ENCODE results near the gene NAE1. TPM values are rescaled to one million over a fixed set of nuclear protein-coding genes. Genes with fewer than 3 reads are reported as not detected.
"Not testable (repeated sequence)": the region's sequence is repeated elsewhere in the genome, so short reads cannot be mapped to it uniquely, and the experiment has no call there.

Gene NAE1
- total RNA-seq, 4 donors from 2014 or later: 33.6 to 51.3 (median 43.0) TPM

- no peak for TF ChIP-seq POLR2A (IDR thresholded peaks at IDR 0.05)
- Histone ChIP-seq H3K4me1 (no peaks in the 10 kb centered on the region), H3K27ac (no peak overlapping the region), H3K36me3 (peaks cover 0 to 49% (median 0%) of the 10 kb centered on the region in 3 donors), H3K9me3 (no peaks in the 10 kb centered on the region), H3K4me3 (no peak overlapping the region), H3K27me3 (no peaks in the 10 kb centered on the region)
- DNase-seq: no peak
Observed at GRCh38 chr16:66800856-66801255, 29.9 kb downstream of the NAE1 start.

GRCh38 chr16:66798161-66798560 is 32.6 kb downstream of the NAE1 start:
- Histone ChIP-seq H3K27me3 (no peaks in the 10 kb centered on the region), H3K4me1 (no peaks in the 10 kb centered on the region), H3K27ac (no peak overlapping the region), H3K9me3 (no peaks in the 10 kb centered on the region), H3K36me3 (peaks cover 0 to 22% (median 0%) of the 10 kb centered on the region in 3 donors), H3K4me3 (no peak overlapping the region)
- DNase-seq: no peak
- no peak for TF ChIP-seq POLR2A (IDR thresholded peaks at IDR 0.05)
- TF ChIP-seq CTCF (IDR thresholded peaks at IDR 0.05): no peak

- not testable (repeated sequence) for H3K27me3 ChIP-seq, H3K36me3 ChIP-seq, H3K4me1 ChIP-seq, DNase-seq, H3K9me3 ChIP-seq, H3K4me3 ChIP-seq, H3K27ac ChIP-seq
Observed at GRCh38 chr16:66793984-66794383, 36.8 kb downstream of the NAE1 start.

- Histone ChIP-seq H3K36me3 (no peaks in the 10 kb centered on the region), H3K9me3 (no peaks in the 10 kb centered on the region), H3K4me3 (no peak overlapping the region), H3K27ac (no peak overlapping the region), H3K27me3 (no peaks in the 10 kb centered on the region), H3K4me1 (no peaks in the 10 kb centered on the region)
- TF ChIP-seq POLR2A (IDR thresholded peaks at IDR 0.05) (no peak), CTCF (IDR thresholded peaks at IDR 0.05) (no peak)
- DNase-seq: no peak
Observed at GRCh38 chr16:66790130-66790733, 40.5 kb downstream of the NAE1 start.

GRCh38 chr16:66787427-66787826 is 43.3 kb downstream of the NAE1 start:
- Histone ChIP-seq H3K4me3 (no peak overlapping the region), H3K27ac (no peak overlapping the region), H3K4me1 (no peaks in the 10 kb centered on the region), H3K9me3 (no peaks in the 10 kb centered on the region), H3K36me3 (no peaks in the 10 kb centered on the region), H3K27me3 (no peaks in the 10 kb centered on the region)
- TF ChIP-seq CTCF (IDR thresholded peaks at IDR 0.05) (no peak), POLR2A (IDR thresholded peaks at IDR 0.05) (no peak)
- DNase-seq: no peak

GRCh38 chr16:66786551-66786950 is 44.2 kb downstream of the NAE1 start:
- H3K36me3 ChIP-seq: no peaks in the 10 kb centered on the region
- H3K27ac ChIP-seq: no peak overlapping the region
- DNase-seq: no peak
- H3K4me1 ChIP-seq: no peaks in the 10 kb centered on the region
- TF ChIP-seq CTCF (IDR thresholded peaks at IDR 0.05): no peak
- TF ChIP-seq POLR2A (IDR thresholded peaks at IDR 0.05): no peak
- H3K4me3 ChIP-seq: no peak overlapping the region
- no peaks in the 10 kb centered on the region for H3K9me3 ChIP-seq
- H3K27me3 ChIP-seq: no peaks in the 10 kb centered on the region

- no peak for TF ChIP-seq POLR2A (IDR thresholded peaks at IDR 0.05)
- no peak for TF ChIP-seq CTCF (IDR thresholded peaks at IDR 0.05)
- no peaks in the 10 kb centered on the region for H3K36me3 ChIP-seq
- no peak overlapping the region for H3K4me3 ChIP-seq
- H3K9me3 ChIP-seq: no peaks in the 10 kb centered on the region
- no peaks in the 10 kb centered on the region for H3K4me1 ChIP-seq
- no peaks in the 10 kb centered on the region for H3K27me3 ChIP-seq
- DNase-seq: no peak
- H3K27ac ChIP-seq: no peak overlapping the region
Observed at GRCh38 chr16:66776457-66776856, 54.3 kb downstream of the NAE1 start.
